Inflammatory macrophage treated with lipopolysaccharide for 4 hours (primary cell): ENCODE data around the gene APOL4.
A peak's percentile ranks its signal among the peaks of the same experiment; 100 is the strongest.

Source experiments
- DNase-seq: peaks from one replicate; pipeline ENCODE4 v3.0.0-alpha.2; 2020

Gene APOL4

DNA sequence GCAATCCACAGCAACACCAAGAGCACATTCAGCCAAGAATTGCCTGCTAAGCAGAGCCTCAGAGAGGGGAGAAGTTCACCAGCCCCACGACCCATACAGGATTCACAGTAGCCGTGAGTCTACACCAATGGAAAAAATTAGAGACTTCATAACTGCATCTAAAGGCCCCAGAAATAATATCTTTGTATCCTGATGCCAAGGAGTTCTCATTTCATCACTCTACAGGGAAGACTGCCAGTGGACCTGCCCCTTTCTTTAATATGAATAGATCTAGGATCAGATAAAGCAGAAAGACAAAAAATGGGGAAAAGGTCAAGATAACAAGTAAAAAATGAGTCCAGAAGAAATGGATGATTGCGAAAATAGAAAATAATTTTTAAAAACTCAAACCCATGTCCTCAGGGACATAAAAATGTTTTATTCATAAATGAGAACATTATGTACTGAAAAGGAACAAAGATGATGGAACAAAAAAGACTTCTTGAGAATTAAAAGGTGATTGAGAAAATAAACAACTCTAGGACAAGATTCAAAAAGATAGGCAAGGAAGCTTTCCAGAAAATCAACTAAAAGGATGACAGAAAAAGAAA is 50.5 kb downstream of the APOL4 start:
- DNase-seq, result no peak

DNA sequence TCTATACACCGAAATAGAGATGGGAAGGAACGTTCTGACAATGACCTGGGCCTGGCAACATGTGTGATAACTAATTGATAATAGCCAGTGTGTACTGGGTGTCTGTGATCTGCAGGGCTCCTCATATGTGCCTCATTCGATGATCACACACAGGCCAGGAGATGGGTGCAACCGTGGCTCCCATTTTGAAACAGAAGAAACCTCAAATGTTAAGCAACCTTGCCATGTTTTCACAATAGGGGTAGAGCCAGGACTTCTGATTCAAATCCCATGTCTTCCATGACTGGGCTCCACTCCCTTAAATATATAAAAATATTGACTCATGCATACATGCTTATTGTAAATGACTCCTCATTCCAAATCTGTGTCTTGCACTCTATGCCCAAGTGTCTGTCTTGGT is 52.2 kb downstream of the APOL4 start:
- DNase-seq, result peak; percentile 87

DNA sequence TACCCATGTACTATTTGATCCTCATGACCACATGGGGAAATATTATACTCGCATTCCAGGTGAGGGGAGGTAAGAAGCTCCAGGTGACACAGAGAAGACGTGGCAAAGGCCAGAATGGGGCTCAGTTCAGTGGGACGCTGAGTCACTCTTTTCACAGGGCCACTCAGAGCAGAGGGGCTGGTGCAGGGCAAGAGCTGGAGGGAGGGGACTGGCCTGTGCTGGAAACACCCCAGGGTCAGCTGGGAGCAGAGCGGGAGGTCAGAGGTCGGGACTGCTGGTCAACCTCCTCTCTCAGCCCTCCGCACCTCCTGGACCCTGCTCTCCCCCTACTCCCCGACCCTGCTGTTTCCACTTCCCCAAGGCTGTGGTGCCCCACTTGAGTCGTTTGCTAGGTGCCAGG is 53.2 kb downstream of the APOL4 start:
- DNase-seq, result no peak

DNA sequence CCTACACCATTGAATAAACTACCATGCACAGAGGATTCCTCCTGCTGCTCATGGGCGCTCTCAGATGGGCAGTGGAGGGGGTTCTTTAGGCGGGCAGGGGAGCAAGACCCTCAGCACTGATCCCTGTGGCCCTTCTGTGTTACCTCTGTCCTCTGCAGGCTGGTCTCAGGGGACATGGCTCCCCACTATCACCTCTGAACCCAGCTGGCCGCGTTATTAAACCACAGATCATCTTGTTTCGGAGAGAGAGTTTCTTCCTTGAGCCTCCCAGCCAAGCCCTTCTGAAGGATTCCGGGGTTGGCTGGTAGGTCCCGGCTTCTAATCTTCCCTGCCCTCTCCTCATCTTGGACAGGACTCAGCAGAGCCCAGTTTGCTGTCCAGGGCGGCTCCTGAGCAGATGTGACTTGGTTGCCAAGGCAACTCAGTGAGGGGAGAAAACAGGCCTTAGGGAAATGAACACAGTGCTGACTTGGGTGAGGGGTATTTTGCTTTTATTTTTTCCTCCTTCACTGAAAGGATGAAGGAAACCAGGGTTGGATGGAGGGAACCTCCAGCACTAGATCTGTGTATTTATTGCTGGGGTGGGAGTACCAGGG is 54.3 kb downstream of the APOL4 start:
- no peak for DNase-seq

DNA sequence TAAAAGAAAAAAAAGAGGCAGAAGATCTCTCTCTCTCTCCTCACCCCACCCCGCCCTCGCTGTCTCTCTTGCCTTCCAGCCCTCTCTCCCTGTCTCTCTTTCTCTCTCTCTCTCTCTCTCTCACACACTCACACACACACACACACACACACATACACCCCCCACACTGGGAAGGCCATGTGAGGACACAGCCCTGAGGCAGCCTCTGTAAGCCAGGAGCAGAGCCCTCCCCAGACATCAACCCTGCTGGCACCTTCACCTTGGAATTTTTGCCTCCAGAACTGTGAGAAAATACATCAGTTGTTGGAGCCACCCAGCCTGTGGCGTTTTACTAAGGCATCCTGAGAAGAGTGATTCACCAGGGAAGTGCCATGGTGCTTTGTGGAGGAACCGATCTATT is 55.7 kb downstream of the APOL4 start:
- no peak for DNase-seq

DNA sequence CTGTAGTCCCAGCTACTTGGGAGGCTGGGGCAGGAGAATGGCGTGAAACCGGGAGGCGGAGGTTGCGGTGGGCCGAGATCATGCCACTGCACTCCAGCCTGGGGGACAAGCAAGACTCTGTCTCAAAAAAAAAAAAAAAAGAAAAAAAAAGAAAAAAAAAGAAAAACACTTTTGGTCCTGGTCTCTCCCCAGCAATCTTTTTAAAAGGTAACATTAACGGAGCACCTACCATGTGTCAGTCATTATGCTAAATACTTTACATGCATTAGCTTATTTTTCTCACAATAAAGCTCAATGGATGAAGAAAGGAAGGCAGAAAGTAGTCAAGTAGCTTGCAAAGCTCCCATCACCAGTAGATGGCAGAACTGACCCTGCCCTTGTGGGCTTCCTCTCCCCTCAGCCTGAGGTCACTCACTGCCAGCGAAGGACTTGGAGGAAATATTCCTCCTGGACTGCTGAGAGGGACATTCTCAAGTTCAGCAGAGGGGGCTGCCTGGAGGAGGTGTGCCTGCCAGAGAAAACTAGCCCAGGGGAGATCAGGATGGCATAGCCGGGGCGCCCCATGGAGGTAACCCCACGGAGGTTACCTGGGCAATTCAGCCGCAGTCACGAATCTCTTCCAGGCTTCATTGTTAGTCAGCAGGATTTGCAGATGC is 56.6 kb downstream of the APOL4 start:
- DNase-seq, result peak; percentile 68

DNA sequence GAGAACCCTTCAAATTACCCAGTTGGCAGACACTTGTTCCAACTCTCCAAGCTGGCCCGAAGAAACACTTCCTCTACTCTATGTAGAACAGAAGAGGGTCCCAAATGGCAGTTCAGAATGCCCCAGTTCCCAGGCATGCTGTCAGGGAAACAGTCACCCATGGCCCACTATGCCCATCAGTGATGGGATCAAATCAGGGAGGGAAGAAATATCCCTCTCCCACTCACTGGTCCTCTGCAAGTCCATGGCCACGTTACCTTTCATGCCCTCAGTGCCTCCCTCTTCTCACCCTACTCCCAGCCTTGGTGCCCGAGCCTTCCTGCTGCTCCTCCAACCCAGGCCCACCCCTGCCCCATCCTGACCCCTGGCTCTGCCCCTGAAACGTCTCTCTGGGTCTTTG is 57.7 kb downstream of the APOL4 start:
- DNase-seq, result no peak

DNA sequence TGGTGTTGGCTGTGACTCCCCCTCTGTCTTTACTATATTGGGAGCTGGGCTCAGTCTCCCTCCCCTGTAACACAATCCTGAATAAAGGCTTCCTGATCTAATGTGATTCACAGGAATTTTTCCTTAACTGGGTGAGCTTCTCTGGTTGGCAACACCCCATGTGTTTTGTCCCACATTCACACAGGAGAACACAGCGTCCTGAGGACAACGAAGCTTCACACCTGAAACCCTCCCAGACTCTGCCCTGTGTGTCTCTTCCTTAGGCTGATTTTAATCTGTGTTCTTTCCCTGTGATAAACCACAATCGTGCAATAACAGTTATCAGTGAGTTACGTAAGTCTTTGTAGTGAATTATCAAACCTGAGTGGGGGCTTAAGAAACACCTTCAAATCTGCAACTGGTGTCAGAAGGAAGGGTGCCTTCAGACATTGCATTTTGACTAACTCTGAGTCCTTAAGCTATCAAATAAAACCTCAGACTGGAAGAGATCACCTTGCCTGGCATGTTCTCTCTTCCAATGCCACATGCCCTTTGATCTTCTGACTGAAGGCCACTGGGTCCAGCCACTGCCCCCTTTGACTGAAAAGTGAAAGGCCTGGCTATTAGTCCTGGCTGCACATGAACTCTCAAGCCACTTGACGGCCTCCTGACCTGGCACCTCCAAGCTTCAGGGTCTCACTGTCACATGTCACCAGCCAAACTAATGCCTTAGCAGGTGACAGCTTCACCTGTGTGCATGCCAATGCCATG is 58.4 kb downstream of the APOL4 start:
- no peak for DNase-seq

DNA sequence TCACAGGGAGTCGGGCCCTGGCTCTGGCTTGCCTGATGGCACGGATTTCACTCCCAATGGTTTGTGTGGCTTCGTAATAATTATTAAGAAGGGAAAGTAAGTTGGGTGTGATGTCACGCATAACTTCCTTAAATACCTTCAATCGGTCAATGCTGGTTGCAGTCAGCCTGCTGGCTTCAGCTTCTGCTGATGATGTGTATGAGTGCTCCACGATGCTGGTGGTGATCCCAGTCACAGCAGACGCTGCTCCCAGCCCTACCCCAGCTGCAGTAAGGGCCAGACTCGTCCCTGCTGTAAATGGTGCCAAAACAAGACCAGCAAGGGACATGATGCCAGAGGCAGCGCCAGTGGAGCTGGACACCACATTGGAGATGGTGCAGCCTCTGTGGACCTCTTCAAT is 60.1 kb downstream of the APOL4 start:
- DNase-seq, result no peak
